ENCODE results near the gene C11orf54.
"Not testable (repeated sequence)": the region's sequence is repeated elsewhere in the genome, so short reads cannot be mapped to it uniquely, and the experiment has no call there.

The C11orf54 gene

DNA sequence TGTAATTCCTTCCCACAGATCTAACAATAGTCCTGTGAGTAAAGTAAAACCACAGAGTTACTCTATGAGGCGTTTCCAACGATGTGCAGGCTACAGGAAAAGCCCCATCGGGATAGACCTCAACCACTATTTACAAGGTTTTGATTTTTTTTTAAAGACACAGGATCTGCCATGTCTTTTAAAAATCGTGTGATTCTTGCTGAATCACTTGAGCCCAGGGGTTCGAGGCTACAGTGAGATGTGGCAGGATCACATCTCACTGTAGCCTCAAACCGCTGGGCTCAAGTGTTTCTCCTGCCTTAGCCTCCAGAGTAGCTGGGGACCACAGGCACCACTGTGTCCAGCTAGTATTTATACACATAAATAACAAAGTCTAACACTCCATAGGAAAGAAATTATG lies 8.0 kb upstream of the C11orf54 start:
- DNase-seq (ENCODE audit: low read depth, low spot score) = no peak
- H3K27ac ChIP-seq = peak overlapping the region; percentile 95

DNA sequence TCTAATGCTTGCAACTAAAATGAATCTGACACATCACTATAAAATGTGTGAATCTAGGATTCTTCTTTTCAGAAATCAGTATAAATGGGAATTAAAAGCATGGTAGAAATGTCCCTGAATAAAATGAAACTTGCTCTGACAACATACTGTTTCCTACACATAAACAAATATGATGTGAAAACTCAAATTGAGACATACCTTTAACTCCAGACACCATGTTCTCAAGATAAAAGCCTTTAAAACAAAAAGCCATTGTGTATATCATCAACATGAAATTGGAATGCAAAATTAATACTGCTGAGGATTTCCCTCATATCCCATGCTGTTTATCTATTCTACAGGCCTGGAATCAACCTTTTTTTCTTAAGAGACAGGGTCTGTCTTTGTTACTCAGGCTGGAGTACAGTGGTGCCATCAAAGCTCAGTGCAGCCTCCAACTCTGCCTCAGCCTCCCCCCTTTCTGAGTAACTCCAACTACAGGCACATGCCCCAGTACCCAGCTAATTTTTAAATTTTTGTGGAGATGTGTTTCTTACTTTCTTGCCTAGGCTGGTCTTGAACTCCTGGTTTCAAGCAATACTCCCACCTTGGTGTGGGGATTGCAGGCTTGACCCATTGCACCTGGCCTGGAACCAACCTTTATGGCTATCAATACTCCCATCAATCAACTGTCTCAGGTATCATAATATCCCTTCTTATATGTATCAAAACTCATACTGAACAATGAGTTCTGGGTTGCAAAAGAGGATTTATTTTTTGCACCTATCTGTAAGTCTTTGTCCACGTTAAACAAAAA lies 6.8 kb upstream of the C11orf54 start:
- H3K27ac ChIP-seq = peak overlapping the region; percentile 95
- no peak for DNase-seq (ENCODE audit: low read depth, low spot score)

DNA sequence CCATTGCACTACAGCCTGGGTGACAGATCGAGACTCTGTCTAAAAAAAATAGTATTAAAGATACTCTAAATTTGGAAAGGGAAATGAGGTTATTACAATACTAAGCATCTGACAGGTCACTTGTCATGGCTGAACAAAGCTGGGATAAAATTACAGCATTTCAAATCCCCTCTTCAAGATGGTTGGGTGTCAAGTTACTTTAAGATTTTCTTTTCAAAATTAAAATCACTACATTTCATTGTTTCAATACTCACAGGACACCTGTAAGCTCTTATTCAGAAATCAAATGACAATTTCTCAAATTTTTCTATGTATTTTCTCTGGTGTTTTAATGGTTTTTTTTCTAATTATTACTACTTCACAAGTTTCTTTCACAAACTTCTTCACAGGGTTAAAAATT lies 5.8 kb upstream of the C11orf54 start:
- no peak for DNase-seq (ENCODE audit: low read depth, low spot score)
- peak overlapping the region; percentile 95 for H3K27ac ChIP-seq

DNA sequence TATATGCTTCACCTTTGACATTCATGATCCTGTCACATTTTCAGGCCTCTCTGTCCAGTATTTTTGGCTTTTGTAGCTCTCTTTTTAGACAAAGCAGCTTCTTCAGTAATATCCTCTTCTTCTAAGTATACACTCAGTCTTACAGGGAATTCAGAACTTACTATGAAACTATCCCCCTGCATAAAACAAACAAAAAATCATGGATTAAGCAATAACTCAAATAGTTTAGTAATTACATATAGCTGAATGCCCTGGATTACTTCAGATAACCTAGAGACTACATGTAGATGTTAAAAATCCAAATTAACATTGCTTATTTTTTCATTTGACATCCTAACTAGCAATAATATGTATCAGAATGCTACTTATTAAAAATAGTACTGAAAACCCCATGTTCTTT lies 5.3 kb upstream of the C11orf54 start:
- peak overlapping the region; percentile 95 for H3K27ac ChIP-seq

DNA sequence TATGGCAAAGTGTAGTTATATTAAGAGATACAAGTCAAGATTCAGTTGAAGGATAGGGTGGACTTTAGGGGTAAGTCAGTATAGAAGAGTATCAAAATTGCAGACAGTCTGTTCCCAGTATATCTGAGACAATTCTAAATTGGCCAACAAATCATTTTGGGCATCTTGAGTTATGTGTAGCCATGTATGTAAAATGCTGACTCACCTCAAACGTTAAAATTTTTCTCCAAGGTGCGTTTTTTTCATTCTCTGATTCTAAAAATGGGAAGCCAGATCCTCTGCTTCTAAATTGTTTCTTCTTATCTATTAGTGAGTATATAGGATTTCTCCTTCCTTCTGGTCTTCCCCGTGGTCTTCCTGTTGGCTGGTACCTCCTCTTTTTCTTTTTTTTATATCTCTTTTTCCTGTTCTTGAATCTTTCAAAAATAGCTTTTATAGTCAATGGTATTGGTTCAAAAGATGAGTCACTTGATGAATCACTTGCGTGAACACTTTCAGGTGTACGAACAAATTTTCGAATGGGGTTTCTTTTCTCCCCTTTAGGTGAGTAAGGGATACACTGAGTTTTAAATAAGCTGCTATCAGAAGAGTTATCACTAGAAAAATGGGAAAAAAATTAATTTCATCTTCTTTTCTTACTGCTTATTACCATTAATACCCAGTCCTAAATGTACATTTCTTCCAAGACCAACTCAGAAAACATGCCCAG lies 3.4 kb upstream of the C11orf54 start:
- peak overlapping the region; percentile 95 for H3K27ac ChIP-seq
- peak; percentile 10 for DNase-seq (ENCODE audit: low read depth, low spot score)

More for the DNA sequence above, 5.3 kb upstream of the C11orf54 start:
- no peak for DNase-seq (ENCODE audit: low read depth, low spot score)

- no peak for DNase-seq (ENCODE audit: low read depth, low spot score)
- peak overlapping the region; percentile 95 for H3K27ac ChIP-seq
These were observed 2.8 kb upstream of the C11orf54 start for GRCh38 chr11:93738647-93739081.

- peak overlapping the region; percentile 95 for H3K27ac ChIP-seq
- DNase-seq (ENCODE audit: low read depth, low spot score) = peak; percentile 10
These were observed 1.3 kb upstream of the C11orf54 start for GRCh38 chr11:93740031-93740729.

DNA sequence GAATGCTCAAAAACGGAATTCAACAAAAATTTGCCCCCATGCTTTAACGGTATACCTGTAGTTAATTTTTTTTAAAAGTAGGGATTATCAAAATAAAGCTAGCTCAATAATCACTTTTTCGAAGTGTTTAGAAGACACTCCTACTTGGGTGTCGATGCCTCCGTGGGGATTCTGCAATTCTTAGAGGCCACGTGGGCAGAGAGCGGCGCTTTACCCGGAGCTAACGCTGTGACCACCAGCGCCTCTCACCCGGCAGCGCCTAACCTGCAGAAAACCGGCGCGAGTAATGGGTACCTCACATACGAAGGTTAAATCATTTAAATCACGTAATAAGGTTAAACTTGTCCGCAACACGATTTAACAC lies 760 bp upstream of the C11orf54 start:
- DNase-seq (ENCODE audit: low read depth, low spot score) = no peak
- H3K27ac ChIP-seq = peak overlapping the region; percentile 95

- peak; percentile 18 for DNase-seq (ENCODE audit: low read depth, low spot score)
- H3K27ac ChIP-seq = peak overlapping the region; percentile 95
These were observed 382 bp downstream of the C11orf54 start for GRCh38 chr11:93741882-93742226.

- DNase-seq (ENCODE audit: low read depth, low spot score) = no peak
- H3K27ac ChIP-seq = no peak overlapping the region
These were observed 1.8 kb downstream of the C11orf54 start for GRCh38 chr11:93743291-93743690.

DNA sequence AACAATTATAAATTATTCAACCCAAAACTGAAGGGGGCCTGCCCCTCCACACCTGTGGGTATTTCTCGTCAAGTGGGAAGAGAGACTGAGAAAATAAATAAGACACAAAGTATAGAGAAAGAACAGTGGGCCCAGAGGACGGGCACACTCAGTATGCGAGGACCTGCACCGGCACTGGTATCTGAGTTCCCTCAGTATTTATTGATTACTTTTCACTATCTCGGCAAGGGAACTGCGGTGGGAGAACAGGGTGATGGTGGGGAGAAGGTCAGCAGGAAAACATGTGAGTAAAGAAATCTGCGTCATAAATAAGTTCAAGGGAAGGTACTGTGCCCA lies 3.2 kb downstream of the C11orf54 start:
- DNase-seq (ENCODE audit: low read depth, low spot score) = no peak
- H3K27ac ChIP-seq = no peak overlapping the region

DNA sequence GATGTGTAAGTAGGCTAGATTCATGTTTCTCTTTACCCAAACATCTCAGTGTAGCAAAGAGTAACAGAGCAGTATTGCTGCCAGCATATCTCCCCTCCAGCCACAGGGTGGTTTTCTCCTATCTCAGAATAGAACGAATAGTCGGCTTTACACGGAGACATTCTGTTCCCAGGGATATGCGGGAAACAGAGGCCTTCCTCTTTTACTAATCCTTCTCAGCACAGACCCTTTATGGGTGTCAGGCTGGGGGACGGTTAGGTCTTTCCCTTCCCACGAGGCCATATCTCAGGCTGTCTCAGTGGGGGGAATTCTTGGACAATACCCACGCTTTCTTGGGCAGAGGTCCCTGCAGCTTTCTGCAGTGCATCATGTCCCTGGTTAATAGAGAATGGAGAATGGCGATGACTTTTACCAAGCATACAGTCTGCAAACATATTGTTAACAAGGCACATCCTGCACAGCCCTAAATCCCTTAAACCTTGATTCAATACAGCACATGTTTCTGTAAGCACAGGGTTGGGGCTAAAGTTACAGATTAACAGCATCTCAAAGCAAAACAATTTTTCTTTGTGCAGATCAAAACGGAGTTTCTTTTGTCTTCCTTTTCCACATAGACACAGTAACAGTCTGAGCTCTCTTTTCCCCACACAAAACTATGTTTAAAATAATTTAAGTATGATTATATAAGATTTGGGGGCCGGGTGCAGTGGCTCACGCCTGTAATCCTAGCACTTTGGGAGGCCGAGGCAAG lies 3.7 kb downstream of the C11orf54 start:
- not testable (repeated sequence) for DNase-seq (ENCODE audit: low read depth, low spot score)
- H3K27ac ChIP-seq = peak overlapping the region; percentile 1

DNA sequence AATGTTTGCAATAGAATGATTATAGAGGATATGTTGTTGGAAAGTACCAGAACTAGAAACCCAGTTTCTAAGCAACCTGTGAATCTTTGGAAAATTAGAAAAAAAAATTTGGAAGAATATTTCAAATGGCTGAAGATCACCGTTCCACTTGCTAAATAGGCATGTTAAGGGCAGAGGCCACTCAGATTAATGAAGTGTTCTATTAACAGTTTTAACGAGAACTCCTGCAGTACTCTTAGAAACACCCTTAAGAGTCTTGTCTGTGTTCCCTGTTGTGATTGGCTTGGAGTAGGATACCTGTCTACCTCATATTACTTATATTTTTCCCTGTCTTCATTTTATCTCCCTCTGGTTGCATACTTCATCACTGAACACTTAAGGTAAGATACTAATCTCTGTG lies 4.6 kb downstream of the C11orf54 start:
- DNase-seq (ENCODE audit: low read depth, low spot score) = no peak
- no peak overlapping the region for H3K27ac ChIP-seq

DNA sequence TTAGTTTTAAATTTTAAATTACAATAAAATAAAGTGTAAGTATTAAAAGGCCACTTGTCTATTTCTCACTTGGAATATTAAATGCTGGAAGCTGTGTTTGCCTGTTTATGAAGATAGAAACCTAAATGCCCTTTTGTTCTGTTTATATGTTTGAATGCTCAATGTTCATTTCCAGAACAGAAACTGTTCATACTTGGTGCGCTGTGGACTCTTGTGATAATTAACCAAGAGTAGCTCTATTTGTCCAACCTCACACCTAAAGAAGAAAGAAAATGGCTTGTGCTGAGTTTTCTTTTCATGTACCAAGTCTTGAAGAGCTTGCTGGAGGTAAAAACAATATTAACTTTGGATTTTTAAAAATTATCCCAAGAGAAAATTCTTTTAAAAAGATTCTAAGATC lies 5.7 kb downstream of the C11orf54 start:
- DNase-seq (ENCODE audit: low read depth, low spot score) = no peak

GRCh38 chr11:93751001-93751400 lies 9.5 kb downstream of the C11orf54 start:
- H3K27ac ChIP-seq = no peak overlapping the region
- no peak for DNase-seq (ENCODE audit: low read depth, low spot score)

More for the DNA sequence above, 5.7 kb downstream of the C11orf54 start:
- no peak overlapping the region for H3K27ac ChIP-seq

DNA sequence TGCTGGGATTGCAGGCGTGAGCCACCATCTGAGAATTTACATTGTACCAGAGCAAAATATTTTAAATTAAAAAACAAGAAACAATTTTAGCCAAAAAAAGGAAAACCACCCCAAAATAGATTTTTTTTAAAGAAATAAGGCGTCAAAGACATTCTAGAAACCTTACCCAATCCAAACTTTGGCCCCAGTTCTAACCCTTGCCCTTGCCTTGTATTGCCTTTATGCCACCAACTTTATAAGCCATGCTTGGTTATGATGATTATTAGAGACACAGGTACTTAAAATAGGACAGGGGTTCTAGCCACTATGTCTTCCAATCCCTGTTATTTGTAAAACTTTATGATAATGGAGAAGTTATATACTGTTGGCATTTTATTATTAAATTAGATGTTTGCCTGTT lies 11.8 kb downstream of the C11orf54 start:
- DNase-seq (ENCODE audit: low read depth, low spot score) = no peak

GRCh38 chr11:93756748-93757147 lies 15.3 kb downstream of the C11orf54 start:
- no peak for DNase-seq (ENCODE audit: low read depth, low spot score)

More for the DNA sequence above, 11.8 kb downstream of the C11orf54 start:
- H3K27ac ChIP-seq = no peak overlapping the region

DNA sequence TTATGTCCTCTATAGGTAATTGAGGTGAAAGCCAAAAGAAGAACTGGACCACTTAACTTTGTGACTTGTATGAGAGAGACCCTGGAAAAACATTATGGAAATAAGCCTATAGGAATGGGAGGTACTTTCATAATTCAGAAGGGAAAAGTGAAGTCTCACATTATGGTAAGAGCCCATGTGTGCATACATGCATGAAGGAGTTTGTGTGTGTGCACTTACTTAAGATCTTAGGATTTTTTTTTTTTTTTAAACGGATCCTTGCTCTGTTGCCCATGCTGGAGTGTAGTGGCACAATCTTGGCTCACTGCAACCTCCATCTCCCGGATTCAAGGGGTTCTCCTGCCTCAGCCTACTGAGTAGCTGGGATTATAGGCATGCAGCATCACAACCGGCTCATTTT lies 15.8 kb downstream of the C11orf54 start:
- H3K27ac ChIP-seq = no peak overlapping the region
- DNase-seq (ENCODE audit: low read depth, low spot score) = no peak

More at GRCh38 chr11:93756748-93757147, 15.3 kb downstream of the C11orf54 start:
- no peak overlapping the region for H3K27ac ChIP-seq

DNA sequence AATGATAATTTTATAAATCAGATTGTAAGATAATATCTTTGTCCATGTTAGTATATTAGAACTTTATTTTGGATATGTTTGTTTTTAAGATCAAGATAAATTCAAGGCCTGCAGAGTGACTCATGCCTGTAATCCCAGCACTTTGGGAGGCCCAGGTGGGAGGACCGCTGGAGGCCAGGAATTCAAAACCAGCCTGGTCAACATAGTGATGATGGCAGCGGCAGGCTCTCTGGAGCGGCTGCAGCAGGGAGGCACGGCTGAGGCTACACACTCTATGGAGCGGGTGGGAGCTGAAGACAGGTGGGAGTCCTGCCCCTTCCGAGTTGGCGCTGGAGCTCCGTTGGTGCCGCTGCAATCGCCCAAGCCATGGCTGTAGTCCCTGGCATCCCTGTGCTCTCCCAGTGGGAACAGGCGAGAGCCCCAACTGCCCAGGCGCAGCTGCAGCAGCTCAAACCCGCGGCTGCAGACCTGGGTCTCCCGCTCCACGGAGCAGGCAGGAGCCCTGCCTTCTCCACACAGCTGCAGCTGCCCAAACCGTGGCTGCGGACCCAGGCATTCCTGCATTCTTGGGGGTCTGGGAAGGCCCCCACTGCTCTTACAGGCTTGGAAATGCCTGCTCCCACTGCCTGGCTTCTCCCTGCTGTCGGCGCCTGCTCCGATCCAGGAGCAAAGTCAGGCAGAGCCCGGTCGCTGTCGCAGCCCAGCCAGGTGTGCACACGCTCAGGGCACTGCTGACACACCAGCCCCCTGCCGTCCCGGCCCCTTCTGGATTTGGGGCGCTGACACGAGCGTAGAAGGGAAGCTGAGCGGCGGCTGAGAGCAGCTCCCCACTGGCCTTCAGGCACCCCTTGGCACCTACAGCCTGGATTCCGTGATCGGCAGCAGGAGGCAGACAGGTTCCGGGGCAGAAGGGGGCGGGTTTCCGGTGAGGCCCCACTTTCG lies 16.7 kb downstream of the C11orf54 start:
- no peak overlapping the region for H3K27ac ChIP-seq
- no peak for DNase-seq (ENCODE audit: low read depth, low spot score)
